Liver (tissue), 9 donors: Measurements from ENCODE around the gene USP48. TPM values are rescaled to one million over a fixed set of nuclear protein-coding genes. Genes with fewer than 3 reads are reported as not detected.
"Not testable (repeated sequence)": the region's sequence is repeated elsewhere in the genome, so short reads cannot be mapped to it uniquely, and the experiment has no call there.

ENCODE experiments used
- DNase-seq: peaks from one replicate; pipeline ENCODE4 v3.0.0-alpha.2; 2017; ENCODE audit warnings: low spot score
- H3K27ac ChIP-seq, 2 donors: one replicate each; pipeline ENCODE4 v1.7.0; 2013; ENCODE audit warnings: inconsistent platforms in 2 of 2, low read length in 2 of 2, control low read depth in 1 of 2, low read depth in 1 of 2, mild to moderate bottlenecking in 1 of 2
- H3K27me3 ChIP-seq, 4 donors: one replicate each; pipeline versions ENCODE4 v1.6.1 to v1.7.0; 2013; ENCODE audit warnings: low read length in 3 of 4, inconsistent platforms in 1 of 4, mild to moderate bottlenecking in 1 of 4, moderate library complexity in 1 of 4; ENCODE audit not compliant: control insufficient read depth in 4 of 4, insufficient read depth in 4 of 4
- H3K36me3 ChIP-seq, 4 donors: one replicate each; pipeline versions ENCODE4 v1.6.1 to v1.7.0; 2013; ENCODE audit warnings: low read length in 3 of 4, mild to moderate bottlenecking in 3 of 4, low read depth in 1 of 4, moderate library complexity in 1 of 4; ENCODE audit not compliant: control insufficient read depth in 4 of 4, insufficient read depth in 3 of 4
- H3K4me1 ChIP-seq, 4 donors: one replicate each; pipeline versions ENCODE4 v1.6.1 to v1.7.0; 2013; ENCODE audit warnings: low read length in 3 of 4, mild to moderate bottlenecking in 3 of 4, moderate library complexity in 1 of 4; ENCODE audit not compliant: control insufficient read depth in 4 of 4, insufficient read depth in 4 of 4
- H3K4me3 ChIP-seq, 3 donors: one replicate each; pipeline versions ENCODE4 v1.6.1 to v1.7.0; 2013; ENCODE audit warnings: low read length in 3 of 3, control low read depth in 1 of 3, low read depth in 1 of 3, mild to moderate bottlenecking in 1 of 3
- H3K9ac ChIP-seq, 2 donors: one replicate each; pipeline ENCODE4 v1.7.0; 2013; ENCODE audit warnings: low read length in 2 of 2, mild to moderate bottlenecking in 2 of 2, moderate library complexity in 2 of 2, control low read depth in 1 of 2, low read depth in 1 of 2
- H3K9me3 ChIP-seq, 4 donors: one replicate each; pipeline versions ENCODE4 v1.6.1 to v1.7.0; 2013; ENCODE audit warnings: low read length in 3 of 4; ENCODE audit not compliant: control insufficient read depth in 4 of 4
- CTCF ChIP-seq: fragments of 150-350 bp; IDR thresholded peaks from 2 replicates; pipeline ENCODE4 v1.5.1; 2017; ENCODE audit warnings: improper control_type of control experiment, low read depth, low read length; ENCODE audit not compliant: missing input control
- EGR1 ChIP-seq, 2 donors: IDR thresholded peaks; 2 replicates each; pipeline ENCODE4 v1.6.1; 2016 to 2018; ENCODE audit warnings: antibody characterized with exemption in 2 of 2, low read depth in 2 of 2
- FOXA1 ChIP-seq: IDR thresholded peaks from 2 replicates; pipeline ENCODE4 v1.6.1; 2016; ENCODE audit warnings: antibody characterized with exemption
- FOXA2 ChIP-seq: IDR thresholded peaks from 2 replicates; pipeline ENCODE4 v1.6.1; 2016; ENCODE audit warnings: antibody characterized with exemption
- GABPA ChIP-seq, 2 donors: IDR thresholded peaks in 1 of 2; conservative IDR thresholded peaks in 1 of 2; 2 replicates each; pipeline ENCODE4 v1.6.1; 2016; ENCODE audit warnings: antibody characterized with exemption in 2 of 2, mild to moderate bottlenecking in 1 of 2, moderate library complexity in 1 of 2
- MAX ChIP-seq: IDR thresholded peaks from 2 replicates; pipeline ENCODE4 v1.6.1; 2016; ENCODE audit warnings: antibody characterized with exemption
- NR2F2 ChIP-seq: IDR thresholded peaks from 2 replicates; pipeline ENCODE4 v1.6.1; 2016; ENCODE audit warnings: antibody characterized with exemption
- RAD21 ChIP-seq, 2 donors: IDR thresholded peaks; 2 replicates each; pipeline ENCODE4 v1.6.1; 2016; ENCODE audit warnings: antibody characterized with exemption in 2 of 2, mild to moderate bottlenecking in 2 of 2
- SP1 ChIP-seq: IDR thresholded peaks from 2 replicates; pipeline ENCODE4 v1.6.1; 2018; ENCODE audit warnings: antibody characterized with exemption, mild to moderate bottlenecking
- WGBS: extraction: QIAGEN DNeasy Blood & Tissue Kit; methylation state at CpG from one replicate; pipeline ENCODE4 v1.1.7; 2013; 5-methylcytosine and 5-hydroxymethylcytosine counted together
- polyA plus RNA-seq, 2 donors: library from polyadenylated mRNA; stranded (reverse) in 1 of 2; unstranded in 1 of 2; fragments of 200-250 nt in 1 of 2; fragments of >200 nt in 1 of 2; fragmentation: Nextera tagmentation in 1 of 2; extraction: Ambion mirVana in 1 of 2; gene quantifications; one replicate each; pipeline versions ENCODE4 v1.2.1 to v1.2.3, GENCODE V29; 2013 to 2015
- total RNA-seq, 2 donors: library from RNA; depleted of rRNA; stranded (reverse); fragments of >200 nt; gene quantifications; one replicate each; pipeline ENCODE4 v1.2.3, GENCODE V29; 2014
- TF ChIP-seq, protein P1 (sequence below): IDR thresholded peaks from 2 replicates; pipeline ENCODE4 v1.6.1; 2016; ENCODE audit warnings: antibody characterized with exemption
- TF ChIP-seq, protein P2 (sequence below): IDR thresholded peaks from 2 replicates; pipeline ENCODE4 v1.6.1; 2016; ENCODE audit warnings: antibody characterized with exemption, mild to moderate bottlenecking
- donor health status: healthy.
- donor health status: healthy.
- donor health status: healthy.
- donor health status: healthy.
- donor health status: healthy.

Gene USP48
- total and polyA plus RNA-seq, 4 donors = 7.8 to 34.9 (median 23.1) TPM

- Histone ChIP-seq H3K9ac (no peak overlapping the region), H3K9me3 (no peaks in the 10 kb centered on the region), H3K27ac (no peak overlapping the region), H3K27me3 (no peaks in the 10 kb centered on the region), H3K4me3 (no peak overlapping the region), H3K4me1 (peaks cover 0 to 8% (median under 1%) of the 10 kb centered on the region in 4 donors), H3K36me3 (no peaks in the 10 kb centered on the region)
- DNase-seq = no peak
- TF ChIP-seq MAX (no peak), CTCF (no peak), FOXA1 (no peak), EGR1 (IDR thresholded peaks at IDR 0.05; ENCODE audit: low read depth in 2 of 2) (no peak), SP1 (no peak), RAD21 (IDR thresholded peaks at IDR 0.05) (no peak)
- TF ChIP-seq, protein P1, sequence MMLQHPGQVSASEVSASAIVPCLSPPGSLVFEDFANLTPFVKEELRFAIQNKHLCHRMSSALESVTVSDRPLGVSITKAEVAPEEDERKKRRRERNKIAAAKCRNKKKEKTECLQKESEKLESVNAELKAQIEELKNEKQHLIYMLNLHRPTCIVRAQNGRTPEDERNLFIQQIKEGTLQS = no peak
- 64% methylated on average over 3 of the region's 3 CpGs for WGBS
Measured at GRCh38 chr1:21773585-21773984, 9.4 kb downstream of the USP48 start.

DNA sequence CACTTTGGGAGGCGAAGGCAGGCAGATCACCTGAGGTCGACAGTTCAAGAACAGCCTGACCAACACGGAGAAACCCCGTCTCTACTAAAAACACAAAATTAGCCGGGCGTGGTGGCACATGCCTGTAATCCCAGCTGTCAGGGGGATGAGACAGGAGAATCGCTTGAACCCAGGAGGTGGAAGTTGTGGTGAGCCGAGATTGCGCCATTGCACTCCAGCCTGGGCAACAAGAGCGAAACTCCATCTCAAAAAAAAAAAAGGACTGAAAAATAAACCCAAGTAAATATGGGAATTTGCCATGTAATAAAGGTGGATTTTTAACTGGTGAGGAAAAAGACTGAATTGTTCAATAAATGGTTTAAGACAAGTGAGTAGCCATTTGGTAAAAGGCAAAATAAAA is 11.3 kb downstream of the USP48 start:
- H3K4me1 ChIP-seq, H3K9ac ChIP-seq: not testable (repeated sequence)
- 88% methylated on average over 10 of the region's 10 CpGs for WGBS

GRCh38 chr1:21770602-21771001 is 12.3 kb downstream of the USP48 start:
- not testable (repeated sequence) for H3K9me3 ChIP-seq, H3K36me3 ChIP-seq, H3K27me3 ChIP-seq, H3K4me1 ChIP-seq, H3K9ac ChIP-seq, H3K4me3 ChIP-seq, DNase-seq, H3K27ac ChIP-seq
- WGBS = 97% methylated on average over 9 of the region's 9 CpGs

More for the DNA sequence above, 11.3 kb downstream of the USP48 start:
- not testable (repeated sequence) for DNase-seq, H3K27me3 ChIP-seq, H3K9me3 ChIP-seq, H3K27ac ChIP-seq, H3K4me3 ChIP-seq, H3K36me3 ChIP-seq

DNA sequence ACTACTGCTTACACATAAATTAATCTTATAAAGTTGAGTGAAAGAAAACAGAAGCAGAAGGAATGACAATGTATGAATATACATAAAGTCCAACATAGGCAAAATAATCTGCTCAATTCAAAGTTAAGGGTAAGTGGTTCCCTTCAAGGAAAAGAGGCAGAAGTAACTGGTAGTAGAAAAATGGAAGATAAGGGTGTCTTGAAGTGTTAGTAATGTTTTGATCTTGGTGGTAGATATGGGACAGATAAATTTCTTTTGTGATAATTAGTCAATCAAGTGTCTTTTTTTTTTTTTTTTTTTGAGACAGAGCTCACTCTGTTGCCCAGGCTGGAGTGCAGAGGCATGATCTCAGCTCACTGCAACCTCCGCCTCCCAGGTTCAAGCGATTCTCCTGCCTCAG is 12.7 kb downstream of the USP48 start:
- 98% methylated on average over 2 of the region's 2 CpGs for WGBS
- Histone ChIP-seq H3K4me3 (no peak overlapping the region), H3K9me3 (no peaks in the 10 kb centered on the region), H3K4me1 (peaks cover 0 to 3% (median under 1%) of the 10 kb centered on the region in 4 donors), H3K9ac (no peak overlapping the region), H3K27me3 (no peaks in the 10 kb centered on the region), H3K27ac (no peak overlapping the region), H3K36me3 (no peaks in the 10 kb centered on the region)
- no peak for DNase-seq
- no peak for TF ChIP-seq GABPA (IDR thresholded peaks at IDR 0.05 in 1 of 2, conservative IDR thresholded peaks at IDR 0.05 in 1 of 2)
- TF ChIP-seq, protein P1 = no peak
- TF ChIP-seq FOXA1 = no peak
- no peak for TF ChIP-seq NR2F2
- no peak for TF ChIP-seq EGR1 (IDR thresholded peaks at IDR 0.05; ENCODE audit: low read depth in 2 of 2)
- TF ChIP-seq, protein P2, sequence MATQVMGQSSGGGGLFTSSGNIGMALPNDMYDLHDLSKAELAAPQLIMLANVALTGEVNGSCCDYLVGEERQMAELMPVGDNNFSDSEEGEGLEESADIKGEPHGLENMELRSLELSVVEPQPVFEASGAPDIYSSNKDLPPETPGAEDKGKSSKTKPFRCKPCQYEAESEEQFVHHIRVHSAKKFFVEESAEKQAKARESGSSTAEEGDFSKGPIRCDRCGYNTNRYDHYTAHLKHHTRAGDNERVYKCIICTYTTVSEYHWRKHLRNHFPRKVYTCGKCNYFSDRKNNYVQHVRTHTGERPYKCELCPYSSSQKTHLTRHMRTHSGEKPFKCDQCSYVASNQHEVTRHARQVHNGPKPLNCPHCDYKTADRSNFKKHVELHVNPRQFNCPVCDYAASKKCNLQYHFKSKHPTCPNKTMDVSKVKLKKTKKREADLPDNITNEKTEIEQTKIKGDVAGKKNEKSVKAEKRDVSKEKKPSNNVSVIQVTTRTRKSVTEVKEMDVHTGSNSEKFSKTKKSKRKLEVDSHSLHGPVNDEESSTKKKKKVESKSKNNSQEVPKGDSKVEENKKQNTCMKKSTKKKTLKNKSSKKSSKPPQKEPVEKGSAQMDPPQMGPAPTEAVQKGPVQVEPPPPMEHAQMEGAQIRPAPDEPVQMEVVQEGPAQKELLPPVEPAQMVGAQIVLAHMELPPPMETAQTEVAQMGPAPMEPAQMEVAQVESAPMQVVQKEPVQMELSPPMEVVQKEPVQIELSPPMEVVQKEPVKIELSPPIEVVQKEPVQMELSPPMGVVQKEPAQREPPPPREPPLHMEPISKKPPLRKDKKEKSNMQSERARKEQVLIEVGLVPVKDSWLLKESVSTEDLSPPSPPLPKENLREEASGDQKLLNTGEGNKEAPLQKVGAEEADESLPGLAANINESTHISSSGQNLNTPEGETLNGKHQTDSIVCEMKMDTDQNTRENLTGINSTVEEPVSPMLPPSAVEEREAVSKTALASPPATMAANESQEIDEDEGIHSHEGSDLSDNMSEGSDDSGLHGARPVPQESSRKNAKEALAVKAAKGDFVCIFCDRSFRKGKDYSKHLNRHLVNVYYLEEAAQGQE = no peak
- TF ChIP-seq CTCF = no peak
- no peak for TF ChIP-seq FOXA2
